Neural cell (in vitro differentiated cells): ENCODE data around the gene RNF182. TPM values are rescaled to one million over a fixed set of nuclear protein-coding genes. Genes with fewer than 3 reads are reported as not detected.

Experiments
- H2AFZ ChIP-seq: fragments of 200-600, 300-800 bp; sonication (generic), shearing (Covaris generic); 2 replicates; pipeline ENCODE4 v1.6.0; 2014; ENCODE audit warnings: low read depth, mild to moderate bottlenecking, antibody characterized with exemption, low read length, moderate library complexity
- H3F3A ChIP-seq: fragments of 200-600 bp; shearing (Covaris generic); 2 replicates; pipeline ENCODE4 v1.6.1; 2016; ENCODE audit warnings: mild to moderate bottlenecking, moderate library complexity, mixed read lengths, antibody characterized with exemption, low read length; ENCODE audit not compliant: insufficient read depth, poor library complexity, severe bottlenecking
- H3K27ac ChIP-seq: fragments of 200-600, 300-800 bp; sonication (generic), shearing (Covaris generic); 2 replicates; pipeline ENCODE4 v1.5.1; 2014; ENCODE audit warnings: mild to moderate bottlenecking, low read length, moderate library complexity
- H3K27me3 ChIP-seq: fragments of 300-800, 200-600 bp; sonication (generic), shearing (Covaris generic); 2 replicates; pipeline ENCODE4 v1.6.0; 2014; ENCODE audit warnings: mild to moderate bottlenecking, low read depth, low read length, moderate library complexity; ENCODE audit not compliant: insufficient read depth
- H3K36me3 ChIP-seq: fragments of 300-800, 200-600 bp; sonication (generic), shearing (Covaris generic); 2 replicates; pipeline ENCODE4 v1.5.1; 2014; ENCODE audit warnings: mild to moderate bottlenecking, antibody characterized with exemption, low read length, moderate library complexity; ENCODE audit not compliant: insufficient read depth
- H3K4me2 ChIP-seq: fragments of 300-800, 200-600 bp; sonication (generic), shearing (Covaris generic); 2 replicates; pipeline ENCODE4 v1.6.0; 2014; ENCODE audit warnings: mild to moderate bottlenecking, low read length
- H3K4me3 ChIP-seq: fragments of 300-800, 200-600 bp; sonication (generic), shearing (Covaris generic); 2 replicates; pipeline ENCODE4 v1.5.1; 2014; ENCODE audit warnings: mild to moderate bottlenecking, low read length, moderate library complexity
- H3K79me2 ChIP-seq: fragments of 200-600 bp; shearing (Covaris generic); replicated peaks from 2 replicates; pipeline ENCODE4 v1.6.0; 2014; ENCODE audit warnings: mild to moderate bottlenecking, low read length, moderate library complexity; ENCODE audit not compliant: insufficient read depth
- H3K9ac ChIP-seq: fragments of 300-800, 200-600 bp; sonication (generic), shearing (Covaris generic); 2 replicates; pipeline ENCODE4 v1.6.1; 2016; ENCODE audit warnings: mild to moderate bottlenecking, low read length, mixed read lengths
- H3K9me2 ChIP-seq: fragments of 200-600 bp; shearing (Covaris generic); 2 replicates; pipeline ENCODE4 v1.6.1; 2016; ENCODE audit warnings: mild to moderate bottlenecking, low read length, mixed read lengths; ENCODE audit not compliant: insufficient read depth
- H3K9me3 ChIP-seq: fragments of 200-600, 300-800 bp; sonication (generic), shearing (Covaris generic); 2 replicates; pipeline ENCODE4 v1.6.1; 2016; ENCODE audit warnings: mild to moderate bottlenecking, mixed run types, low read length, moderate library complexity, mixed read lengths
- H4K20me1 ChIP-seq: fragments of 200-600 bp; shearing (Covaris generic); 2 replicates; pipeline ENCODE4 v1.6.1; 2016; ENCODE audit warnings: mild to moderate bottlenecking, mixed run types; ENCODE audit not compliant: insufficient read depth
- EP300 ChIP-seq: fragments of 450-650 bp; conservative IDR thresholded peaks from 2 replicates; pipeline ENCODE4 v1.6.1; 2014; ENCODE audit warnings: antibody characterized with exemption, mild to moderate bottlenecking, moderate library complexity; ENCODE audit not compliant: poor library complexity, severe bottlenecking
- EZH2 ChIP-seq: fragments of 200-600, 300-800 bp; shearing (Covaris generic), sonication (generic); IDR thresholded peaks from 2 replicates; pipeline ENCODE4 v1.6.1; 2014; ENCODE audit warnings: antibody characterized with exemption, low read length, borderline replicate concordance, mild to moderate bottlenecking; ENCODE audit not compliant: insufficient read depth, poor library complexity, severe bottlenecking
- MXI1 ChIP-seq: fragments of 450-650 bp; conservative IDR thresholded peaks from 2 replicates; pipeline ENCODE4 v1.6.1; 2014; ENCODE audit warnings: antibody characterized with exemption, mild to moderate bottlenecking; ENCODE audit not compliant: poor library complexity, severe bottlenecking
- POLR2AphosphoS5 ChIP-seq: IDR thresholded peaks from 2 replicates; pipeline ENCODE4 v1.6.1; 2012
- RAD21 ChIP-seq: fragments of 450-650 bp; conservative IDR thresholded peaks from 2 replicates; pipeline ENCODE4 v1.6.1; 2014; ENCODE audit warnings: antibody characterized with exemption, mild to moderate bottlenecking, moderate library complexity
- REST ChIP-seq: IDR thresholded peaks from 2 replicates; pipeline ENCODE4 v1.6.1; 2012; ENCODE audit warnings: borderline replicate concordance
- SMC3 ChIP-seq: fragments of 450-650 bp; conservative IDR thresholded peaks from 2 replicates; pipeline ENCODE4 v1.6.1; 2014; ENCODE audit warnings: antibody characterized with exemption, mild to moderate bottlenecking, moderate library complexity; ENCODE audit not compliant: poor library complexity
- TAF1 ChIP-seq: IDR thresholded peaks from 2 replicates; pipeline ENCODE4 v1.6.1; 2012; ENCODE audit warnings: low read depth
- polyA plus RNA-seq: library from polyadenylated mRNA; depleted of rRNA; stranded (reverse); fragments of >200 nt; gene quantifications from 2 replicates; pipeline ENCODE4 v1.2.3, GENCODE V29; 2014
- TF ChIP-seq, protein P1 (sequence below): fragments of 450-650 bp; IDR thresholded peaks from 2 replicates; pipeline ENCODE4 v1.5.1; 2014; ENCODE audit warnings: antibody characterized with exemption, mild to moderate bottlenecking, moderate library complexity; ENCODE audit not compliant: poor library complexity, severe bottlenecking

The RNF182 gene
- polyA plus RNA-seq, 1 donor from 2014 or later: 8.0 TPM

DNA sequence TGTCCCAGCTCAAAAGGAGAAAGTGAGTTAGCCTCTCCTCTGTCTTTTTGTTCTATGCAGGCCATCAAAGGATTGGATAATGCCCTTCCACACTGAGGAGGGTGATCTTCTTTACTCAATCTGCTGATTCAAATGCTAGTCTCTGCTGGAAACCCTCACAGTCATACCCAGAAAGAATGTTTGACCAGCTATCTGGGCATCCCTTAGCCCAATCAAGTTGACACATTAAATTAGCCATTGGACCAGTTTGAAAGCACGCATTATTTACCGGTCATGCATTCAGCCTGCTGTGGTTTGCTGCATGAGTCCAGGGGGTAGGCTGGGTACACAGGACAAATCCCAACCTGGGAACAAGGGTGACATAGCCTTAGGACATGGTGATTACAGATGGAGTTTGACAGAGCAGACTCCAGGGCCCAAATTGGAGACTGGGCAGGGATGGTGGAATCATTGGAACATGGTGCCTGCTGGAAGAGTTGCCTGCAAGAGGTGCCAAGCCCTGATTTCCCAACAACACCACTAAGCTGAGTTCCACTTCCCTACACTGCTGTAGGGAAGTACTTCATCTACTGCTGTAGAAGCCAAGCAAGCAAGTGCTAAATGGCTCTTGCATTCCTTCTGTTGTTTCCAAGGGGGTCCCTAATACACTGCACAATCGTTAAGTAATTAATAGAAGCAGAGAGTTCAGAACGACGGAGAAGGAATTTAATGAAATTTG is 87.7 kb downstream of the RNF182 start:
- H3K4me2 ChIP-seq: no peak overlapping the region
- no peak overlapping the region for H3K27ac ChIP-seq
- H2AFZ ChIP-seq: no peak overlapping the region
- no peaks in the 10 kb centered on the region for H3F3A ChIP-seq
- no peaks in the 10 kb centered on the region for H3K9me3 ChIP-seq
- H4K20me1 ChIP-seq: no peaks in the 10 kb centered on the region
- no peaks in the 10 kb centered on the region for H3K79me2 ChIP-seq
- no peaks in the 10 kb centered on the region for H3K36me3 ChIP-seq
- no peak overlapping the region for H3K9ac ChIP-seq
- peaks cover 4% of the 10 kb centered on the region for H3K27me3 ChIP-seq
- no peak overlapping the region for H3K4me3 ChIP-seq
- TF ChIP-seq EZH2: no peak
- TF ChIP-seq RAD21: no peak
- TF ChIP-seq, protein P1, sequence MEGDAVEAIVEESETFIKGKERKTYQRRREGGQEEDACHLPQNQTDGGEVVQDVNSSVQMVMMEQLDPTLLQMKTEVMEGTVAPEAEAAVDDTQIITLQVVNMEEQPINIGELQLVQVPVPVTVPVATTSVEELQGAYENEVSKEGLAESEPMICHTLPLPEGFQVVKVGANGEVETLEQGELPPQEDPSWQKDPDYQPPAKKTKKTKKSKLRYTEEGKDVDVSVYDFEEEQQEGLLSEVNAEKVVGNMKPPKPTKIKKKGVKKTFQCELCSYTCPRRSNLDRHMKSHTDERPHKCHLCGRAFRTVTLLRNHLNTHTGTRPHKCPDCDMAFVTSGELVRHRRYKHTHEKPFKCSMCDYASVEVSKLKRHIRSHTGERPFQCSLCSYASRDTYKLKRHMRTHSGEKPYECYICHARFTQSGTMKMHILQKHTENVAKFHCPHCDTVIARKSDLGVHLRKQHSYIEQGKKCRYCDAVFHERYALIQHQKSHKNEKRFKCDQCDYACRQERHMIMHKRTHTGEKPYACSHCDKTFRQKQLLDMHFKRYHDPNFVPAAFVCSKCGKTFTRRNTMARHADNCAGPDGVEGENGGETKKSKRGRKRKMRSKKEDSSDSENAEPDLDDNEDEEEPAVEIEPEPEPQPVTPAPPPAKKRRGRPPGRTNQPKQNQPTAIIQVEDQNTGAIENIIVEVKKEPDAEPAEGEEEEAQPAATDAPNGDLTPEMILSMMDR: no peak
- no peak for TF ChIP-seq EP300
- no peak for TF ChIP-seq SMC3
- no peak for TF ChIP-seq MXI1
- no peak for TF ChIP-seq REST
- no peak for TF ChIP-seq POLR2AphosphoS5
- no peak for TF ChIP-seq TAF1
- H3K9me2 ChIP-seq: no peaks in the 10 kb centered on the region

- Histone ChIP-seq H4K20me1 (no peaks in the 10 kb centered on the region), H3K9me2 (no peaks in the 10 kb centered on the region), H3K4me2 (no peak overlapping the region), H3K9me3 (no peaks in the 10 kb centered on the region), H3K9ac (no peak overlapping the region), H3K27ac (no peak overlapping the region), H3K27me3 (peaks cover 4% of the 10 kb centered on the region), H3K4me3 (no peak overlapping the region), H3K79me2 (no peaks in the 10 kb centered on the region), H2AFZ (no peak overlapping the region), H3K36me3 (no peaks in the 10 kb centered on the region), H3F3A (no peaks in the 10 kb centered on the region)
- TF ChIP-seq EP300 (no peak), RAD21 (no peak), MXI1 (no peak), SMC3 (no peak), REST (no peak), POLR2AphosphoS5 (no peak), EZH2 (no peak), TAF1 (no peak)
- TF ChIP-seq, protein P1: no peak
Observed at GRCh38 chr6:14015964-14016363, 91.2 kb downstream of the RNF182 start.
